DMS 273 (cell line): ENCODE data around the gene PPP1R12C.
A peak's percentile ranks its signal among the peaks of the same experiment; 100 is the strongest.

Experiments used
- DNase-seq: peaks from one replicate; lab custom pipeline; 2025; ENCODE audit not compliant: unreplicated experiment; lab: John Stamatoyannopoulos, UW

PPP1R12C gene

GRCh38 chr19:55146705-55147273 is 29.4 kb upstream of the PPP1R12C start:
- DNase-seq: peak; percentile 61

GRCh38 chr19:55146078-55146704 is 28.8 kb upstream of the PPP1R12C start:
- DNase-seq: peak; percentile 66

GRCh38 chr19:55145232-55145631 is 27.8 kb upstream of the PPP1R12C start:
- no peak for DNase-seq

GRCh38 chr19:55141696-55142095 is 24.3 kb upstream of the PPP1R12C start:
- DNase-seq: no peak

GRCh38 chr19:55137915-55138314 is 20.5 kb upstream of the PPP1R12C start:
- DNase-seq: no peak

- DNase-seq: no peak
These were observed 19.1 kb upstream of the PPP1R12C start for GRCh38 chr19:55136399-55137102.

GRCh38 chr19:55134736-55135135 is 17.3 kb upstream of the PPP1R12C start:
- DNase-seq: no peak

GRCh38 chr19:55133639-55134444 is 16.4 kb upstream of the PPP1R12C start:
- DNase-seq: peak; percentile 57

- DNase-seq: peak; percentile 60
These were observed 15.2 kb upstream of the PPP1R12C start for GRCh38 chr19:55132453-55133129.

GRCh38 chr19:55131421-55131820 is 14.0 kb upstream of the PPP1R12C start:
- no peak for DNase-seq

- DNase-seq: no peak
These were observed 1.6 kb upstream of the PPP1R12C start for GRCh38 chr19:55119053-55119452.

GRCh38 chr19:55118401-55118991 is 1.1 kb upstream of the PPP1R12C start:
- no peak for DNase-seq

- DNase-seq: peak; percentile 99
These were observed 390 bp upstream of the PPP1R12C start for GRCh38 chr19:55117663-55118391.

- DNase-seq: peak; percentile 66
These were observed 1.1 kb downstream of the PPP1R12C start for GRCh38 chr19:55116232-55116858.

- DNase-seq: no peak
These were observed 1.9 kb downstream of the PPP1R12C start for GRCh38 chr19:55115446-55116065.

- no peak for DNase-seq
These were observed 2.8 kb downstream of the PPP1R12C start for GRCh38 chr19:55114566-55115145.

GRCh38 chr19:55113570-55114039 is 3.8 kb downstream of the PPP1R12C start:
- DNase-seq: peak; percentile 92

- no peak for DNase-seq
These were observed 4.5 kb downstream of the PPP1R12C start for GRCh38 chr19:55112777-55113569.
